ENCODE measurements around the gene IGF1R. TPM values are rescaled to one million over a fixed set of nuclear protein-coding genes. Genes with fewer than 3 reads are reported as not detected.

Gene IGF1R
- total and polyA plus RNA-seq, 2 of the 8 experiments (the other 6 are each of a cell fraction or from before 2014, with no cell fraction given), result 32.9 to 109 TPM

DNA sequence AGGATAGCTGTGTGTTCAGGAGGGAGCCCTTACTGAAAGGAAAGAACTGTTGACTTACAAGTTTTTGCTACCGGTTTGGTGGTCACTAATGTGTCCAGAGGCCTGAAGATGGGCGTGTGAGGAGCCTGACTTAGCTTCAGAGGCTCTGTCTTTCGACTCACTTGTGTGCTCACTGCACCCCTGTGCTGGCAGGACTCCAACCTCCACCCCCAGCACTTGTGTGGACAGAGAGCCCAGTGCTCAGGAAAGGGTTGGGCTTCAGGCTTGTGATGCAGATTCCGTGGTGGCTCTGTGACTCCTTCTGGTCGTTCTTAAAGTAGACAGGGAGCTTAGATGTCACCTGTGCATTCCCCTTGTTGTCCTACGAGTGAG is 258.4 kb downstream of the IGF1R start:
- no peak overlapping the region for H2BK15ac ChIP-seq (ENCODE audit: low read length)
- ChIA-PET POLR2A (ENCODE audit: partially characterized antibody) (no interaction called here), CTCF (ENCODE audit: partially characterized antibody) (interaction anchor here (0.8 to 3.6 kb wide), 7 partner anchors 9 to 387 kb away, joined by 3 to 15 read pairs (median 3); no protein-coding TSS in a partner anchor)
- H3K9ac ChIP-seq (replicated peaks in 1 of 4; ENCODE audit: extremely low read depth in 1 of 4, low read depth in 3 of 4, low read length in 3 of 4), result no peak overlapping the region
- H4K5ac ChIP-seq (ENCODE audit: insufficient read length, low read depth, low read length), result no peak overlapping the region
- 86% methylated on average over 6 of the region's 6 CpGs; no CpG with 5 or more reads in 1 of the 2 experiments for WGBS, 2 experiments (ENCODE audit: extremely low coverage in 1 of 2, insufficient coverage in 1 of 2, insufficient read length in 1 of 2, insufficient replicate concordance in 2 of 2, low coverage in 1 of 2, low lambda C conversion rate in 2 of 2, missing lambda C conversion rate in 1 of 2)
- H2BK5ac ChIP-seq (ENCODE audit: low read depth, low read length), result peak overlapping the region; percentile 41; the same call in 1 of the 2 replicates
- no peak overlapping the region for H2BK12ac ChIP-seq (ENCODE audit: low read depth, low read length)
- no peak for DNase-seq (ENCODE audit: low read depth in 1 of 2, low spot score in 2 of 2)
- no peak overlapping the region for H3K4me3 ChIP-seq (ENCODE audit: extremely low read depth in 1 of 4, insufficient read depth in 2 of 4, low read depth in 3 of 4, low read length in 4 of 4)
- FAIRE-seq, result no peak
- no peak overlapping the region for H3K4ac ChIP-seq (replicated peaks; ENCODE audit: insufficient read length, low read depth, low read length)
- H4K20me1 ChIP-seq (replicated peaks in 1 of 2; ENCODE audit: control insufficient read depth in 1 of 2, insufficient read depth in 2 of 2, low read length in 2 of 2), result peaks cover 11 to 17% of the 10 kb centered on the region in 2 experiments
- H2BK20ac ChIP-seq (ENCODE audit: low read length), result no peak overlapping the region
- H3K23ac ChIP-seq (ENCODE audit: insufficient read length), result no peak overlapping the region
- no peak overlapping the region for H2BK120ac ChIP-seq (replicated peaks; ENCODE audit: low read depth, low read length)
- peaks cover 2 to 27% (median 13%) of the 10 kb centered on the region in 4 experiments; a peak in 6 of 8 replicates for H3K36me3 ChIP-seq (ENCODE audit: control insufficient read depth in 2 of 4, insufficient read depth in 4 of 4, low read length in 3 of 4)
- no peak overlapping the region for H3K18ac ChIP-seq (ENCODE audit: extremely low read depth, low read length)
- H3K27ac ChIP-seq (ENCODE audit: low read depth, low read length), result no peak overlapping the region
- peaks cover 4% of the 10 kb centered on the region for H3K79me1 ChIP-seq (ENCODE audit: low read depth, low read length)
- H3K23me2 ChIP-seq (ENCODE audit: low read depth, low read length), result no peaks in the 10 kb centered on the region
- no peak overlapping the region for H4K8ac ChIP-seq (ENCODE audit: extremely low read depth, insufficient read depth, low read length)
- no peak overlapping the region for H3K4me2 ChIP-seq (ENCODE audit: insufficient read depth in 1 of 2, low read depth in 2 of 2, low read length in 2 of 2)
- no peak overlapping the region for H3K14ac ChIP-seq (ENCODE audit: insufficient read length)
- H2AK5ac ChIP-seq (ENCODE audit: low read depth, low read length), result no peak overlapping the region
- peaks cover 0 to 9% (median 3%) of the 10 kb centered on the region in 4 experiments for H3K4me1 ChIP-seq (replicated peaks in 1 of 4; ENCODE audit: control insufficient read depth in 3 of 4, insufficient read depth in 4 of 4, low read length in 3 of 4)
- H3K27me3 ChIP-seq (replicated peaks in 1 of 4; ENCODE audit: control insufficient read depth in 3 of 4, extremely low read depth in 1 of 4, insufficient read depth in 3 of 4, low read length in 3 of 4), result no peaks in the 10 kb centered on the region
- H3K56ac ChIP-seq (replicated peaks; ENCODE audit: insufficient read length, low read depth, low read length), result no peak overlapping the region
- peaks cover 0 to 21% of the 10 kb centered on the region in 2 experiments; a peak in 1 of 4 replicates for H3K79me2 ChIP-seq (ENCODE audit: control insufficient read depth in 1 of 2, insufficient read depth in 2 of 2, low read length in 2 of 2)
- H4K91ac ChIP-seq (replicated peaks; ENCODE audit: insufficient read length, low read length), result no peak overlapping the region
- no peak overlapping the region for H2AFZ ChIP-seq (ENCODE audit: low read length)
- no peaks in the 10 kb centered on the region for H3K9me3 ChIP-seq (ENCODE audit: insufficient read depth in 2 of 2, low read depth in 1 of 2, low read length in 1 of 2)
- TF ChIP-seq KDM4A (IDR thresholded peaks at IDR 0.05; ENCODE audit: low read depth, low read length, severe bottlenecking) (no peak), CHD1 (IDR thresholded peaks at IDR 0.05; ENCODE audit: low read depth, low read length) (no peak), NRF1 (IDR thresholded peaks at IDR 0.05; ENCODE audit: low read depth, low read length) (no peak), RXRA (IDR thresholded peaks at IDR 0.05; ENCODE audit: insufficient read depth, low read depth, low read length) (no peak), SRF (IDR thresholded peaks at IDR 0.05; ENCODE audit: low read depth, low read length) (no peak), CBX8 (IDR thresholded peaks at IDR 0.05; ENCODE audit: borderline replicate concordance, low read depth, low read length) (no peak), GABPA (IDR thresholded peaks at IDR 0.05; ENCODE audit: borderline replicate concordance, insufficient read depth, low read length) (no peak), EGR1 (IDR thresholded peaks at IDR 0.05; ENCODE audit: borderline replicate concordance, low read depth, low read length) (no peak), BACH1 (IDR thresholded peaks at IDR 0.05; ENCODE audit: low read length) (no peak), JUN (IDR thresholded peaks at IDR 0.05; ENCODE audit: low read depth, low read length) (no peak), SIX5 (IDR thresholded peaks at IDR 0.05; ENCODE audit: low read depth, low read length) (no peak), CBX5 (IDR thresholded peaks at IDR 0.05; ENCODE audit: low read depth, low read length) (no peak), HDAC2 (IDR thresholded peaks at IDR 0.05; ENCODE audit: borderline replicate concordance in 1 of 2, low read depth in 2 of 2, low read length in 2 of 2) (no peak)
- TF ChIP-seq, protein P1, sequence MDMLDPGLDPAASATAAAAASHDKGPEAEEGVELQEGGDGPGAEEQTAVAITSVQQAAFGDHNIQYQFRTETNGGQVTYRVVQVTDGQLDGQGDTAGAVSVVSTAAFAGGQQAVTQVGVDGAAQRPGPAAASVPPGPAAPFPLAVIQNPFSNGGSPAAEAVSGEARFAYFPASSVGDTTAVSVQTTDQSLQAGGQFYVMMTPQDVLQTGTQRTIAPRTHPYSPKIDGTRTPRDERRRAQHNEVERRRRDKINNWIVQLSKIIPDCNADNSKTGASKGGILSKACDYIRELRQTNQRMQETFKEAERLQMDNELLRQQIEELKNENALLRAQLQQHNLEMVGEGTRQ (IDR thresholded peaks at IDR 0.05; ENCODE audit: low read length), result no peak
